Gastroesophageal sphincter (tissue), 4 donors: ENCODE measurements around the gene ATP2B2. TPM values are rescaled to one million over a fixed set of nuclear protein-coding genes. Genes with fewer than 3 reads are reported as not detected.

Experiments
- ATAC-seq: fragments of 150-250 bp; one replicate; pipeline ENCODE4 v1.9.1; 2016; ENCODE audit warnings: mild to moderate bottlenecking, moderate library complexity
- H3K27ac ChIP-seq, 4 donors: fragments of 200-600 bp; sonication (generic) in 3 of 4; 1 replicate in 3 of 4; 2 replicates in 1 of 4; pipeline ENCODE4 v1.5.1; 2016 to 2019
- H3K27me3 ChIP-seq: fragments of 200-600 bp; sonication (generic); one replicate; pipeline ENCODE4 v1.5.1; 2019
- H3K36me3 ChIP-seq, 2 donors: fragments of 200-600 bp; sonication (generic); one replicate each; pipeline ENCODE4 v1.5.1; 2019; ENCODE audit warnings: control low read depth in 1 of 2
- H3K4me1 ChIP-seq, 3 donors: fragments of 200-600 bp; sonication (generic); 1 replicate in 2 of 3; 2 replicates in 1 of 3; pipeline ENCODE4 v1.5.1; 2016 to 2019; ENCODE audit warnings: control low read depth in 2 of 3
- H3K4me3 ChIP-seq, 2 donors: fragments of 200-600 bp; sonication (generic); one replicate each; pipeline ENCODE4 v1.5.1; 2019; ENCODE audit warnings: mild to moderate bottlenecking in 1 of 2, moderate library complexity in 1 of 2
- H3K9me3 ChIP-seq, 3 donors: fragments of 200-600 bp; sonication (generic); one replicate each; pipeline ENCODE4 v1.5.1; 2017 to 2019; ENCODE audit warnings: control low read depth in 2 of 3
- EP300 ChIP-seq: sonication (generic); formaldehyde crosslinking; IDR thresholded peaks from one replicate; pipeline ENCODE4 v1.6.1; 2017; ENCODE audit warnings: antibody characterized with exemption, mild to moderate bottlenecking
- POLR2A ChIP-seq, 2 donors: fragments of 450-650 bp; IDR thresholded peaks; one replicate each; pipeline ENCODE4 v1.6.1; 2017; ENCODE audit warnings: antibody characterized with exemption in 2 of 2, mild to moderate bottlenecking in 2 of 2, moderate library complexity in 1 of 2
- POLR2AphosphoS5 ChIP-seq: sonication (generic); formaldehyde crosslinking; IDR thresholded peaks from one replicate; pipeline ENCODE4 v1.6.1; 2017; ENCODE audit warnings: antibody characterized with exemption
- WGBS, 2 donors: methylation state at CpG; one replicate each; pipeline ENCODE4 v1.1.5; 2018; ENCODE audit warnings: low coverage in 1 of 2; 5-methylcytosine and 5-hydroxymethylcytosine counted together
- total RNA-seq, 4 donors: library from RNA; depleted of rRNA; stranded (reverse); fragments of >200 nt; gene quantifications; one replicate each; pipeline ENCODE4 v1.1.0, GENCODE V29; 2016
- TF ChIP-seq, protein P1 (sequence below), 4 experiments: fragments of 200-600 bp in 2 of 4; fragments of 450-650 bp in 2 of 4; sonication (generic) in 1 of 4; IDR thresholded peaks; one replicate each; pipeline ENCODE4 v1.5.1; 2017 to 2019; ENCODE audit warnings: antibody characterized with exemption in 4 of 4, mild to moderate bottlenecking in 2 of 4, moderate library complexity in 2 of 4

ATP2B2 gene
- total RNA-seq, 4 donors from 2014 or later: 0.13 to 0.30 (median 0.27) TPM; not detected in 1

DNA sequence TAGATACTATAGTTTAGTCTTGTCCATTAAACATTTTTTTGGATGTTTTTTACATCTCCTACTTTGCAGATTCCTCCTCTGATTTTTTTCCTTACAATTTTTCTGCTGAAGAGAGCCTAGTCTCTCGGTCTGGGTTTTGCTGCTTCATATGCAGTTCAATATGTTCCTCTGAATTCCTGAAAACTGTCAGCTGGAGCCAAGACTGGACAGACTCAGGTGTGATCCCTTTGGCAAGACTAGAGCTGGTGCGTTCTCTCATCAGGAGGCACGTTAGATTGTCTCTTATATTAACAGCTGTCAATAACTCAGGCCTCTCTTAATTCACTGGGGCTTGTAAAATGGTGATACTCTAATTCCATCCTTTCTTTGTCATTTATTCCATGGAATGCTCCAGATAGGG lies 199.2 kb downstream of the ATP2B2 start:
- WGBS, 2 donors: 71 to 88% methylated on average over 2 to 3 of the region's 3 CpGs
- H3K27me3 ChIP-seq: no peaks in the 10 kb centered on the region
- no peaks in the 10 kb centered on the region for H3K4me1 ChIP-seq
- no peak overlapping the region for H3K4me3 ChIP-seq
- peaks cover 0 to 94% of the 10 kb centered on the region in 2 donors for H3K36me3 ChIP-seq
- no peaks in the 10 kb centered on the region for H3K9me3 ChIP-seq
- no peak for ATAC-seq
- no peak overlapping the region for H3K27ac ChIP-seq
- no peak for TF ChIP-seq EP300
- TF ChIP-seq, protein P1, sequence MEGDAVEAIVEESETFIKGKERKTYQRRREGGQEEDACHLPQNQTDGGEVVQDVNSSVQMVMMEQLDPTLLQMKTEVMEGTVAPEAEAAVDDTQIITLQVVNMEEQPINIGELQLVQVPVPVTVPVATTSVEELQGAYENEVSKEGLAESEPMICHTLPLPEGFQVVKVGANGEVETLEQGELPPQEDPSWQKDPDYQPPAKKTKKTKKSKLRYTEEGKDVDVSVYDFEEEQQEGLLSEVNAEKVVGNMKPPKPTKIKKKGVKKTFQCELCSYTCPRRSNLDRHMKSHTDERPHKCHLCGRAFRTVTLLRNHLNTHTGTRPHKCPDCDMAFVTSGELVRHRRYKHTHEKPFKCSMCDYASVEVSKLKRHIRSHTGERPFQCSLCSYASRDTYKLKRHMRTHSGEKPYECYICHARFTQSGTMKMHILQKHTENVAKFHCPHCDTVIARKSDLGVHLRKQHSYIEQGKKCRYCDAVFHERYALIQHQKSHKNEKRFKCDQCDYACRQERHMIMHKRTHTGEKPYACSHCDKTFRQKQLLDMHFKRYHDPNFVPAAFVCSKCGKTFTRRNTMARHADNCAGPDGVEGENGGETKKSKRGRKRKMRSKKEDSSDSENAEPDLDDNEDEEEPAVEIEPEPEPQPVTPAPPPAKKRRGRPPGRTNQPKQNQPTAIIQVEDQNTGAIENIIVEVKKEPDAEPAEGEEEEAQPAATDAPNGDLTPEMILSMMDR (IDR thresholded peaks at IDR 0.05): no peak
- no peak for TF ChIP-seq POLR2AphosphoS5
- TF ChIP-seq POLR2A (IDR thresholded peaks at IDR 0.05): no peak

DNA sequence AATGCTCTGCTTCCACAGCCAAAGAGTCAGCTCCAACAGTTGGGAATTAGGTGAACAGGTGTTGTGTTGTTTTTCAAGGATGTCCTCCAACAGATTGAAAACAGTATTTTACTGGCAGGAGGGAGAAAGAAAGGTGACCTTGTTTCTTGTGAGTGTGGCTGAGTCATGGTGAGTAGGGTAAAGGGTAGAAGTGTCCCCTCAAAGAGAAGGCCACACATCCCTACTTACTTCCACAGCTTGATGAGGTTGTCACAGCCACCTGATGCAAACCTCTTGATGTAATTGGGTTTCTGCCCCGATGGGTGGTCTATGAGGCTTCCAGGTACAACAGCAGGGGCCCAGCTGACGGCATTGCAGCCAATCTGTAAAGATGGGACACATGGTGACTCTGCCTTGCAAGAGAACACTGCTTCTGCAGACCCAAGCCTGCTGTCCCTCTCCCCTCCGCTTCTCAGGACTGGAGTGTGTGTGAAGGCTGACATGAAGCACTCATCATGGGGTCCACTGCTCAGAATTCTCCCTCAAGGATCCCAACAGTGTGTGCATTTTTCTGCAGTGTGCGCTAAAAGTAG lies 200.0 kb downstream of the ATP2B2 start:
- no peak for TF ChIP-seq POLR2AphosphoS5
- no peak for TF ChIP-seq POLR2A (IDR thresholded peaks at IDR 0.05)
- no peak for TF ChIP-seq EP300
- WGBS, 2 donors: 100% methylated on average over 1 to 2 of the region's 4 CpGs
- Histone ChIP-seq H3K36me3 (peaks cover 0 to 94% of the 10 kb centered on the region in 2 donors), H3K4me3 (no peak overlapping the region), H3K27me3 (no peaks in the 10 kb centered on the region), H3K27ac (no peak overlapping the region), H3K9me3 (no peaks in the 10 kb centered on the region), H3K4me1 (no peaks in the 10 kb centered on the region)
- no peak for ATAC-seq

DNA sequence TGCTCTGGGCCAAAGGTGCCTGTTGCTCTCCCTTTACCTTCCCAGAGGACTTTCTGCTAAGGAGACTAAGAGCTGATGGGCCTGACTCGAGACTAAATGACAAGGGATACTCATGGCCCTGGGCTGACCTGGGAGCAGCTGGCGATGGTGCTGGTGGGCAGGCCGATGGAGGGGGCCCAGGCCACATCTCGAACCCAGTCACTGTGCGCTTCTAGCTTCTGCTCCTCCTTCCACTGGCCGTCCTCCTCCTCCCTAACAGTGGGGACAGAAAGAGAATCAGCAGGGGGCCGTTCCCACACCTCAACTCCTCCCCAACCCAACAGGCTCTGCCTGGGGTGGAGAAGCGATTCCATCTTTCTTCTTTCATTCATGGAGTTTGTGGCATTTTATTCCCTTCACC lies 200.5 kb downstream of the ATP2B2 start:
- WGBS, 2 donors: 93% methylated on average over 4 of the region's 8 CpGs; no CpG with 5 or more reads in 1 of the 2 donors
- ATAC-seq: no peak
- Histone ChIP-seq H3K27ac (no peak overlapping the region), H3K9me3 (no peaks in the 10 kb centered on the region), H3K4me3 (no peak overlapping the region), H3K27me3 (no peaks in the 10 kb centered on the region), H3K36me3 (peaks cover 0 to 94% of the 10 kb centered on the region in 2 donors), H3K4me1 (no peaks in the 10 kb centered on the region)
- TF ChIP-seq POLR2A (IDR thresholded peaks at IDR 0.05): no peak
- TF ChIP-seq POLR2AphosphoS5: no peak
- no peak for TF ChIP-seq EP300
- TF ChIP-seq, protein P1 (IDR thresholded peaks at IDR 0.05): no peak

DNA sequence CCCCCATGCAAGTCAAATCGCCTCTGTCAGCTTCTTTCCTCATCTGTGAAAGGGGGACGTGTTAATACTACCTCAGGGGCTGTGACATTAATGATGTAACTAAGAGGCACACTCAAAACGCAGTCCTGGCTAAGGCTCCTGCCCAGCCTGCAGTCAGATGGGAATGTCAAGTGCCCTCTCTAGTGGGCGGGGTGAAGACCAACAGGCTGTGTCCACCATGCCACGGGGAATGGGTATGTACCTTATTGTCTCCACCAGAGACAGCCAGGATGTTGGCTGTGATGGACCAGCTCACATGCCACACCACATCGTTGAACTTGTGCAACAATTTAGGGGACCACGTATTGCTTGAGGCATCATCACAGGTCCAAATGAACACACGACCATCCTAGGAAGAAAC lies 201.6 kb downstream of the ATP2B2 start:
- TF ChIP-seq POLR2AphosphoS5: no peak
- TF ChIP-seq EP300: no peak
- TF ChIP-seq, protein P1 (IDR thresholded peaks at IDR 0.05): no peak
- TF ChIP-seq POLR2A (IDR thresholded peaks at IDR 0.05): no peak
- H3K4me3 ChIP-seq: no peak overlapping the region
- WGBS, 2 donors: 82 to 100% methylated on average over 1 to 3 of the region's 8 CpGs
- no peaks in the 10 kb centered on the region for H3K9me3 ChIP-seq
- H3K27me3 ChIP-seq: no peaks in the 10 kb centered on the region
- no peak overlapping the region for H3K27ac ChIP-seq
- H3K4me1 ChIP-seq: no peaks in the 10 kb centered on the region
- ATAC-seq: no peak
- H3K36me3 ChIP-seq: peaks cover 0 to 96% of the 10 kb centered on the region in 2 donors

DNA sequence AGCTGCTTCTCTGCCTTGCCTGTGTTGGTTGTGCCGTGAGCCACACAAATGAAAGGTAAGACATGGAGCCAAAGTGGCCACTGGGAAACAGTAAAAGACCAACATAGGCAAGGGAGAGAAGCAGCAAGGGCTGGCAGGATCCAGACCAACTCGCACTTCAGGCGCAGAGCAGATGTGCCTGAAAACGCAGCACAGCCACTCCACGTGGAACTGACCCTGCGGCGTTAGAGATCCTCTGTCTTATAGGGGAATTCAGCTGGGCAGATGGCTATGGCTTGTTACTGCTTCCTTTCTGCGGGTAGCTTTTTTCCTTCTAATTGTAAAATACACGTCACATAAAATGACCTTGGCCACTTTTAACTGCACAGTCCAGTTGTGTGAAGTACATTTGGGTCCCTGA lies 202.3 kb downstream of the ATP2B2 start:
- Histone ChIP-seq H3K27me3 (no peaks in the 10 kb centered on the region), H3K27ac (no peak overlapping the region), H3K4me1 (no peaks in the 10 kb centered on the region), H3K9me3 (no peaks in the 10 kb centered on the region), H3K4me3 (no peak overlapping the region), H3K36me3 (peaks cover 0 to 95% of the 10 kb centered on the region in 2 donors)
- ATAC-seq: no peak
- WGBS, 2 donors: 74% methylated on average over 8 to 9 of the region's 9 CpGs
- TF ChIP-seq POLR2A (IDR thresholded peaks at IDR 0.05): no peak
- TF ChIP-seq POLR2AphosphoS5: no peak
- TF ChIP-seq, protein P1 (IDR thresholded peaks at IDR 0.05): no peak
